ENCODE measurements around the gene BUB3. TPM values are rescaled to one million over a fixed set of nuclear protein-coding genes. Genes with fewer than 3 reads are reported as not detected.

Gene BUB3
- total and polyA plus RNA-seq, 2 of the 4 experiments (the other 2 are of a cell fraction) = 215 to 384 TPM

DNA sequence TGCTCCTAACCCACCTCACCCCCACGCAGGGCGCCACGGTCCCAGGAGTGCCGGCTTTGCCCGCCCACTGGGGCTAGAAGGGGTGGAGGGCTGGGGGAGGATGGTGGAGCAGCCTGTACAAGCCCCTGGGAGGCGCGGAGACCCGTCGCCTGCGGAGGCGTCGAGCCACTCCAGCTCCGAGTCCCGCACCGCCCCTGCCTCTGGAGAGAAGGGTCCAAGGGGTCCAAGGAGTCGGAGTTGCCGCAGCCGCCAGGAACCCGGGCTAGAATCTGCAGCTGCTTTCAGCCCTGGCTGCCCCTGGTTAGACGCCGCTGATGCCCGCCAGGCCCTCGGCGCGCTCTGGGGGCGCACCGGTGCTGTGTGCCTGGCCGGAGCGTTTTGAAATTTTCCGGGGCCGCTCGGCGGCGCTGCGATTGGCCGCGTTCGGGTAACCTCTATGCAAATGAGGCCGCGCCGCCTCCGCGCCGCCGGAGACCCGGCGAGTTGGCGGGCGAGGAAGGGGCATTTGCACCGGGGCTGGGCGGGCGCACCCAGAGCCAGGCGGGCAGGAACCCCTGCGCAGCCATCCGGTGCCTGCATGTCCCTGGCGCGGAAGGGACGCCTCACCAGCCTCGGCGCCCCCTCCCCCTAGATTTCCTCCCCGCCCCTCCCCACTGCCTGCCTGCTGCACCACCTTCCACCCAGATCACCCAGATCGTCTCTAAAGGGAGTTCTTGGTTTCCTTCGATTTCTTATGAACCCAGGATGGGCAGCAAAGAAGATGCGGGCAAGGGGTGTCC is 6.4 kb upstream of the BUB3 start, which contains the start of gene HMX2 (continued):
- TF ChIP-seq RCOR1 (IDR thresholded peaks at IDR 0.05; ENCODE audit: insufficient replicate concordance, low read length) (no peak), ELK1 (IDR thresholded peaks at IDR 0.05; ENCODE audit: borderline replicate concordance, low read depth, low read length) (no peak), CHD1 (IDR thresholded peaks at IDR 0.05; ENCODE audit: low read depth, low read length) (no peak)

Data from IMR-90 (cell line).